IPS DF 19.7 (cell line): ENCODE results near the gene TAX1BP3.

Source experiments
- DNase-seq: peaks from one replicate; pipeline ENCODE4 v3.0.0-alpha.2; 2013; ENCODE audit warnings: low read depth, low spot score

TAX1BP3 gene

GRCh38 chr17:3688852-3689261, 20.5 kb upstream of the TAX1BP3 start:
- DNase-seq: no peak

GRCh38 chr17:3688027-3688553, 19.7 kb upstream of the TAX1BP3 start:
- DNase-seq: no peak

- no peak for DNase-seq
Observed at GRCh38 chr17:3685174-3685573, 16.8 kb upstream of the TAX1BP3 start.

GRCh38 chr17:3683054-3683511, 14.7 kb upstream of the TAX1BP3 start:
- no peak for DNase-seq

GRCh38 chr17:3682033-3682432, 13.7 kb upstream of the TAX1BP3 start:
- no peak for DNase-seq

- no peak for DNase-seq
Observed at GRCh38 chr17:3681565-3681964, 13.2 kb upstream of the TAX1BP3 start.

GRCh38 chr17:3681057-3681456, 12.7 kb upstream of the TAX1BP3 start:
- DNase-seq: no peak

- DNase-seq: no peak
Observed at GRCh38 chr17:3679531-3680126, 11.3 kb upstream of the TAX1BP3 start.

- no peak for DNase-seq
Observed at GRCh38 chr17:3678821-3679530, 10.6 kb upstream of the TAX1BP3 start.

GRCh38 chr17:3678095-3678820, 9.9 kb upstream of the TAX1BP3 start:
- DNase-seq: no peak

GRCh38 chr17:3675886-3676285, 7.5 kb upstream of the TAX1BP3 start:
- DNase-seq: no peak

- no peak for DNase-seq
Observed at GRCh38 chr17:3672571-3672970, 4.2 kb upstream of the TAX1BP3 start.

GRCh38 chr17:3669548-3669947, 1.2 kb upstream of the TAX1BP3 start:
- DNase-seq: no peak

- no peak for DNase-seq
Observed at GRCh38 chr17:3669085-3669347, 638 bp upstream of the TAX1BP3 start.

- no peak for DNase-seq
Observed at GRCh38 chr17:3667366-3668278, 756 bp downstream of the TAX1BP3 start.

- no peak for DNase-seq
Observed at GRCh38 chr17:3666516-3666915, 1.9 kb downstream of the TAX1BP3 start.

- DNase-seq: no peak
Observed at GRCh38 chr17:3665834-3666233, 2.5 kb downstream of the TAX1BP3 start.

GRCh38 chr17:3663102-3664011, 5.0 kb downstream of the TAX1BP3 start:
- no peak for DNase-seq

GRCh38 chr17:3660311-3660891, 8.0 kb downstream of the TAX1BP3 start:
- DNase-seq: no peak

- no peak for DNase-seq
Observed at GRCh38 chr17:3659541-3660111, 8.8 kb downstream of the TAX1BP3 start.
